ENCODE data around the gene MYH9.

The MYH9 gene

GRCh38 chr22:36243986-36244385 lies 143.8 kb downstream of the MYH9 start:
- no peaks in the 10 kb centered on the region for H3K9me2 ChIP-seq (replicated peaks; ENCODE audit: insufficient read depth, low read length)
- no peak overlapping the region for H3K27ac ChIP-seq (ENCODE audit: low read depth, low read length)
- H3K9ac ChIP-seq (ENCODE audit: low read length) = no peak overlapping the region
- peaks cover 10% of the 10 kb centered on the region; the same call in 1 of the 2 replicates for H3K9me3 ChIP-seq (ENCODE audit: insufficient read depth, low read length)
- no peak overlapping the region for H3K4me3 ChIP-seq (ENCODE audit: insufficient read depth, low read length, poor library complexity, severe bottlenecking)
- no peaks in the 10 kb centered on the region for H4K20me1 ChIP-seq (ENCODE audit: low read depth, low read length)
- H3K27me3 ChIP-seq (ENCODE audit: low read length) = no peaks in the 10 kb centered on the region
- H3F3A ChIP-seq (ENCODE audit: insufficient read depth) = no peaks in the 10 kb centered on the region
- no peak for TF ChIP-seq EZH2phosphoT487 (conservative IDR thresholded peaks at IDR 0.05; ENCODE audit: low read length)
- TF ChIP-seq, protein P1, sequence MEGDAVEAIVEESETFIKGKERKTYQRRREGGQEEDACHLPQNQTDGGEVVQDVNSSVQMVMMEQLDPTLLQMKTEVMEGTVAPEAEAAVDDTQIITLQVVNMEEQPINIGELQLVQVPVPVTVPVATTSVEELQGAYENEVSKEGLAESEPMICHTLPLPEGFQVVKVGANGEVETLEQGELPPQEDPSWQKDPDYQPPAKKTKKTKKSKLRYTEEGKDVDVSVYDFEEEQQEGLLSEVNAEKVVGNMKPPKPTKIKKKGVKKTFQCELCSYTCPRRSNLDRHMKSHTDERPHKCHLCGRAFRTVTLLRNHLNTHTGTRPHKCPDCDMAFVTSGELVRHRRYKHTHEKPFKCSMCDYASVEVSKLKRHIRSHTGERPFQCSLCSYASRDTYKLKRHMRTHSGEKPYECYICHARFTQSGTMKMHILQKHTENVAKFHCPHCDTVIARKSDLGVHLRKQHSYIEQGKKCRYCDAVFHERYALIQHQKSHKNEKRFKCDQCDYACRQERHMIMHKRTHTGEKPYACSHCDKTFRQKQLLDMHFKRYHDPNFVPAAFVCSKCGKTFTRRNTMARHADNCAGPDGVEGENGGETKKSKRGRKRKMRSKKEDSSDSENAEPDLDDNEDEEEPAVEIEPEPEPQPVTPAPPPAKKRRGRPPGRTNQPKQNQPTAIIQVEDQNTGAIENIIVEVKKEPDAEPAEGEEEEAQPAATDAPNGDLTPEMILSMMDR (IDR thresholded peaks at IDR 0.05; ENCODE audit: insufficient read depth, low read length, poor library complexity, severe bottlenecking) = no peak
- no peak overlapping the region for H2AFZ ChIP-seq (ENCODE audit: low read depth, low read length, severe bottlenecking)
- H3K36me3 ChIP-seq (ENCODE audit: low read length) = no peaks in the 10 kb centered on the region
- no peaks in the 10 kb centered on the region for H3K79me2 ChIP-seq (ENCODE audit: insufficient read depth, low read length)
- H3K4me2 ChIP-seq (ENCODE audit: low read depth, low read length, poor library complexity, severe bottlenecking) = no peak overlapping the region

DNA sequence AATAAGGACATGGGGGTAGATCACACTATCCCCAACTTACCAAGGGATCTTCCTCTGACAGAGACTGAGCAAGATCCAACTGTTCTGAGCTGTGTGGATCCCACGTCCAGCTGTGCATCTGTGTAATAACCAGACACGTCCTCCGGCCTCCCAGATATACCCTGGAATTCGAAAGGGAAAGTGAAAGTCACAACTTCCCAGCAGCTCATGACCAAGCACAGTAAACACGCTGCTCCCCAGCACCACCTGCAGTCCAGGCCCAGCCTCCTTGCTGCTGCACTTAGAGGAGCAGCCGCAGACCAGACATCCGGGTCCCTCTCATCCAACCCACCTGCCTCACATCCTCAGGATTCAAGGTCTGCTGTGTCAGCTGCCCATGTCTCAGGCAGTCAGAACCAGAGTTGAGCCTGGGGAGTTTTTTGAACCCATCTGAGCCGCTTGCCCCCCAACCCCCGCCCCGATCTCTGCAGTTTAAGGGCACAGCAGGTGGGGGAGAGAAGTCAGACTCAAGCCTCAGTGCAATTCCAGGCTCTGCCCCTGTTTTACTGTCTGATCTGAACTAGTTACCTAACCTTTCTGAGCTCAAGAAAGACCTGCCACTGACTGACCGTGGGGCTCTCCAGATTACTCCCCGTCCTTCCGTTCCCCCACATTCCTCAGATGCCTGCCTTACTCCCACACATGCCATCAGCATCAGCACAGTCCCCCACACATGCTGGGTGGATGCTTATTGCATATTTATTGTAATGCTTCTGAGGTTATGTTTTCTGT lies 148.2 kb downstream of the MYH9 start, which contains the start of gene APOL2:
APOL2 (minus strand) TSS at position 127 of the 771 bp plus-strand sequence. CDS start 6,365 bp downstream, outside the sequence.
- H3K36me3 ChIP-seq (ENCODE audit: low read length) = no peaks in the 10 kb centered on the region
- no peaks in the 10 kb centered on the region for H3K9me2 ChIP-seq (replicated peaks; ENCODE audit: insufficient read depth, low read length)
- H2AFZ ChIP-seq (ENCODE audit: low read depth, low read length, severe bottlenecking) = peak within 1 kb of the TSS; percentile 37
- no peaks in the 10 kb centered on the region for H4K20me1 ChIP-seq (ENCODE audit: low read depth, low read length)
- no peaks in the 10 kb centered on the region for H3K79me2 ChIP-seq (ENCODE audit: insufficient read depth, low read length)
- peak within 1 kb of the TSS; percentile 19; the same call in 1 of the 2 replicates for H3K9ac ChIP-seq (ENCODE audit: low read length)
- H3K4me2 ChIP-seq (ENCODE audit: low read depth, low read length, poor library complexity, severe bottlenecking) = peak within 1 kb of the TSS; percentile 42
- no peaks in the 10 kb centered on the region for H3K9me3 ChIP-seq (ENCODE audit: insufficient read depth, low read length)
- H3K4me3 ChIP-seq (ENCODE audit: insufficient read depth, low read length, poor library complexity, severe bottlenecking) = no peak within 1 kb of the TSS
- no peaks in the 10 kb centered on the region for H3F3A ChIP-seq (ENCODE audit: insufficient read depth)
- H3K27ac ChIP-seq (ENCODE audit: low read depth, low read length) = no peak within 1 kb of the TSS
- TF ChIP-seq, protein P1 (IDR thresholded peaks at IDR 0.05; ENCODE audit: insufficient read depth, low read length, poor library complexity, severe bottlenecking) = peak; percentile 35
- no peak for TF ChIP-seq EZH2phosphoT487 (conservative IDR thresholded peaks at IDR 0.05; ENCODE audit: low read length)
- H3K27me3 ChIP-seq (ENCODE audit: low read length) = no peaks in the 10 kb centered on the region

DNA sequence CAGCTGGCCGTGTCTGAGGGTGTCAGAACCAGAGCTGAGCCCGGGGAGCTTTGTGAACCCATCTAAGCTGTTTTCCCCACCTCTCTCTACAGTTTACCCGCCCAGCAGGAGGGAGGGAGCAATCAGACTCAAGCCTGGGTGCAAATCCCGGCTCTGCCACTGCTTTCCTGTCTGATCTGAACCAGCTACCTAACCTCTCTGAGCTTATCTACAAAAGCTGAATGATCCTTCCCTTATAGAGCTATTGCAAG lies 148.7 kb downstream of the MYH9 start:
- Histone ChIP-seq H3K27ac (ENCODE audit: low read depth, low read length) (no peak overlapping the region), H3K9me2 (replicated peaks; ENCODE audit: insufficient read depth, low read length) (no peaks in the 10 kb centered on the region), H2AFZ (ENCODE audit: low read depth, low read length, severe bottlenecking) (peak overlapping the region; percentile 37), H3K4me3 (ENCODE audit: insufficient read depth, low read length, poor library complexity, severe bottlenecking) (no peak overlapping the region), H3F3A (ENCODE audit: insufficient read depth) (no peaks in the 10 kb centered on the region), H3K27me3 (ENCODE audit: low read length) (no peaks in the 10 kb centered on the region), H3K9ac (ENCODE audit: low read length) (peak overlapping the region; percentile 19; the same call in 1 of the 2 replicates), H3K4me2 (ENCODE audit: low read depth, low read length, poor library complexity, severe bottlenecking) (peak overlapping the region; percentile 42), H3K36me3 (ENCODE audit: low read length) (no peaks in the 10 kb centered on the region), H4K20me1 (ENCODE audit: low read depth, low read length) (no peaks in the 10 kb centered on the region), H3K9me3 (ENCODE audit: insufficient read depth, low read length) (no peaks in the 10 kb centered on the region), H3K79me2 (ENCODE audit: insufficient read depth, low read length) (no peaks in the 10 kb centered on the region)
- TF ChIP-seq, protein P1 (IDR thresholded peaks at IDR 0.05; ENCODE audit: insufficient read depth, low read length, poor library complexity, severe bottlenecking) = no peak
- TF ChIP-seq EZH2phosphoT487 (conservative IDR thresholded peaks at IDR 0.05; ENCODE audit: low read length) = no peak

Data from SU-DHL-6 (cell line).